Activated T-cell treated with anti-CD3 and anti-CD28 coated beads for 48 hours (primary cell): ENCODE measurements around the gene HAP1.

Experiments used
- DNase-seq: peaks from one replicate; pipeline ENCODE4 v3.0.0-alpha.2; 2020; ENCODE audit warnings: low read depth

HAP1 gene

DNA sequence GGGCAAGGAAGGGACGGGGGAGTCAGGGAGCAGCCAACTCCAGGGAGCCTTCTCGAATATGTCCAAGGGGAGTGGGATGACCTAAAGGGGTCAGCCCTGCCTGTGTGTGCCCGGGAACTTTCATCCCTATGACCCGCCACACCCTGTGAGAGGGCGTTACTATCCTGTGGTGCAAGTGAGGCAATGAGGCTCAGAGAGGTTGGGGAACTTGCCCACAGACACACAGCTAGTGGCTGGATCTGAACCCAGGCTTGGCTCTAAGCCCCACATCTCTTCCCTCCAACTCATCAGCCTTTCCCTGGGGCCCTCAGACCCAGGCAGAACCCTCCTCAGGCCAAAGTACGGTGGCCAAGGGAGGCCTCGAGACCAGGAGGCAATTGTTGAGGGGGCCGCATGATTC is 28.9 kb upstream of the HAP1 start:
- no peak for DNase-seq

DNA sequence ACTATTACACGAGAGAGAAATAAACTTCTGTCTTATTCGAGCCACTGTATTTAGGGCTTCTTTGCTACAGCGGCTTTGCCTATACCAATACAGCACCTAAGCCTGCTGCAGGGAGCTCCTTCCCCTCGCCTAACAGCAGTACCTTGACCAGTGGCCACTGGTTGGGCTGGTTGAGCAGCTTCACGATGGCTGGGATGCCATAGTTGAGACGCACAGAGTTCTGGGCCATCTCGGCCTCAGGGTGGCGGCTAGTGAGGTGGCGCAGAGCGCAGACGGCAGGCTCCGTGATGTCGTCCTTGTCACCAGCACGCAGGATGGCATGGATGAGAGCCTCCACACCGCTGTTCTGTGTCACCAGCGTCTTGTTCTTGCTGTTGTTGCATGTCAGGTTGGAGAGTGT is 28.4 kb upstream of the HAP1 start:
- no peak for DNase-seq

DNA sequence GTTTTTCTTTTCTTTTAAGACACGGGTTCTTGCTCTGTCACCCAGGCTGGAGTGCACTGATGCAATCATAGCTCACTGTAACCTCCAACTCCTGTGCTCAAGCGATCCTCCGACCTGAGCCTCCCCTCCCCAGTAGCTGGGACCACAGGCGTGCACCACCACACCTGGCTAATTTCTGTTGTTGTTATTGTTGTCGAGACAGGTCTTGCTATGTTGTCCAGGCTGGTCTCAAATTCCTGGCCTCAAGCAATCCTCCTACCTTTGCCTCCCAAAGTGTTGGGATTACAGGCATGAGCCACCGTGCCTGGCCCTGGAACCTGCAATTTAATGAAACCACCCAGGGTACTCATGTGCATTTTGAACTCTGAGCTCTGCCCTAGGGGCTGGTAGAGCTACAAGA is 27.9 kb upstream of the HAP1 start:
- no peak for DNase-seq

DNA sequence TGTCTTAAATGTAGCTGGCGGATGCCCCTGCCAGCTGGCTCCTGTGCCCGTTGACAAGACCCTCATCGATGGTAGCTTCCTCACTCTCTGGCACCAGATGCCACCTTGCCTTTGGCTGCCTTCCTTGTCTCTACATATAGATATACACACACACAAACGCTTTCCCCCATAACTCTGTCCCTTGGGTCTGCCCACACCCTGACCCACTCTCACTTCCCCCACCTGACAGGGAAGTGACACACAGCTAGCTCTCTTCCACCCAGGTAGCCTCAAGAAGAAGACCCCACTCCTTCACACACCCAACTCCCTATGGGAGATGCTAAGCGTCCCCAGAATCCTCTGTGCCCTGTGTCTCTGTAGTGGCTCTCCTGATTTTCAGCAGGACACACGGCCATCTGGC is 26.4 kb upstream of the HAP1 start:
- DNase-seq, result no peak

DNA sequence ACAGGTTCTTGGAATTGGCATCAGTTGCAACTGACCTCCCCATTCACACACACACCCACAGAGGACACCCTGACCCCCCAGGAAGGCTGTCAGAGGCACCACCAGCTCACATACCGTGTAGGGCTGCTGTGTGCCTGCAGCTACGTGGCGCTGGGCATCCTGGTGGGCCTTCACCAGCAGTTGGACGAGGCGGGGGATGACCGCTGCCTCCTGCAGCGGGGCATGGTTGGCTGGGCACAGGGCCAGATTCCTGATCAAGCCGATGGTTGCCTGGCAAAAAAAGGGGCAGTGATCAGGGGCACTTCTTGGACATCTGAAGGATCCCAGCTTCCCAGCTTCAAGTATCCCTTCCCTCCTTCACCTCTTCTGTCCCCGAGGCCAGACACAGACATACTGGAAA is 24.2 kb upstream of the HAP1 start:
- DNase-seq, result no peak

DNA sequence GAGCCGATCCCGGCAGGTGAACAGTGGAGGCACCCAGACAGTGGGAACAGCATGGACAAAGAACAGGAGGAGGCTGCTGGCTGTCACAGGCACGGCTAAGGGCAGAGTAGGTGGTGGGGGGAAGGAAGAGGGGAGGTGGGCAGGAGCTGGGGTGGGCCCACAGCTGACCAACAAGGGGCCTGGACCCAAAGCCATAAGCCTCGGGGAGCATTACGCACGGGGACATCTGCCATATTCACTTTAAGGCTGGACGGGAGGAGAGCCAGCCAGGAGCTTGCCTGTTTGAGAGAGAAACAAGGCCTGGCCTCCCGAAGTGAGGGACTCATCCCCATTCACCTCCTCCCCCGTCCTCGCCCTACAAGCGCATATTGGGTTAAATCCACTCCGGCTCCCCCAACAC is 19.6 kb upstream of the HAP1 start:
- no peak for DNase-seq

DNA sequence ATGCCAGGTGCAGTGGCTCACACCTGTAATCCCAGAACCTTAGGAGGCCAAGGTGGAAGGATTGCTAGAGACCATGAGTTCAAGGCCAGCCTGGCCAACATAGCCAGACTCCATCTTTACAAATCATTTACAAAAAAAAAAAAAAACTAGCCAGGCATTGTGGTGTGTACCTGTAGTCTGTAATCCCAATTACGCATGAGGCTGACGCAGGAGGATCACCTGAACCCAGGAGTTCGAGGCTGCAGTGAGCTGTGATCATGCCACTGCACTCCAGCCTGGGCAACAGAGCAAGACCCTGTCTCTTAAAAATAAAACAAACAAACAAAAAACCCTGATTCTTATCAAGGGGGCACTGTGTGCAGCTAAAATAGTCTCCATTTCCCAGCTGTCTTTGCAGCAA is 16.8 kb upstream of the HAP1 start:
- no peak for DNase-seq

DNA sequence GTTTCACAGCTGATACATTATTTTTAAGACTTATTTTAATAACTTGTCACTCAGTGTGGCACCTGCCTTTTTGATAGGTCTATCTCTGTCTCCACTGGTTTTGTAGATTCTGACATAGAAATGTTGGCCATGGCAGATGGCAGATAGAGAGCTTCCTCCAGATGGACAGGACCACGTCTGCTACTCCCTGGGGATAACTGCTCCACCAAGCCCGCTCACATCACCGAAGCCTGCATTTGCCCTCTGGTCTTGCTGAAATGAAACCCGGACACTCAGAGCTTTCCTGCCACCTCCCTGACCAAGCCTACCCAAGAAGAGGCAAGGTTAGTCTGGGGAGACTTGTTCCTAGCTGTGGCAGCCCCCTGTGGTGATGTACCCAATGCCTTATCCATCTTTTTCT is 16.4 kb upstream of the HAP1 start:
- no peak for DNase-seq

DNA sequence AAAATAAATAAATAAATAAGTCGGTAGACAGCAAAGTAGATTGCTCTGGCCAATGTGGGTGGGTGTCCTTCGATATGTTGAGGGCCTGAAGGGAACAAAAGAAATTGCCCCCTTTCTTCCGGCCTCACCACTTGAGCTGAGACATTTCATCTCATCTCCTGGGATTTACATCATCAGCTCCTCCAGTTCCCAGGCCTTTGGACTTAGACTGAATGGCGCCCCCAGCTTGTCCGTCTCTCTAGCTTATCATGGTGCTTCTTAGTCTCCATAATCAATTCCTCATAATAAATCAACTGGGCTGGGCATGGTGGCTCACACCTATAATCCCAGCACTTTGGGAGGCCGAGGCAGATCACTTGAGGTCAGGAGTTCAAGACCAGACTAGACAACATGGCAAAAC is 13.8 kb upstream of the HAP1 start:
- DNase-seq, result no peak

DNA sequence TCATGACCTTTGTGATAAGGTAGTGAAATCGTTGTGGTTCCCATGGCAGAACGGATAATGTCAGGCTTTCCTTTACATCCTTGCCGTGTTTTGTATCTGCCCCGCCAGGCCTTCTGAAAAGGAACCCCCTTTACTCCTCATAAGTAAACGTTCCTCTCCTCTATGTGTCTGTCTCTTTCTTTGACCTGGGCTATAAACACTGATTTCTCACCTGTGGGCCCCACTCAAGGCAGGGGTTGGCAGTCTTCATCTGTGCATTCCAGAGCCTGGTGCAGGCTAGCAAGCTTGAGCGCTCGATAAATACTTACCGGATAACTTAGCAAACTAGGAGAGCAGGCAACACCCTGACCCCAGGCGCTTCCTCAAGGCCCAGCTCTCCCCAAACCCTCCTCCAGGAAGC is 7.3 kb upstream of the HAP1 start:
- no peak for DNase-seq

DNA sequence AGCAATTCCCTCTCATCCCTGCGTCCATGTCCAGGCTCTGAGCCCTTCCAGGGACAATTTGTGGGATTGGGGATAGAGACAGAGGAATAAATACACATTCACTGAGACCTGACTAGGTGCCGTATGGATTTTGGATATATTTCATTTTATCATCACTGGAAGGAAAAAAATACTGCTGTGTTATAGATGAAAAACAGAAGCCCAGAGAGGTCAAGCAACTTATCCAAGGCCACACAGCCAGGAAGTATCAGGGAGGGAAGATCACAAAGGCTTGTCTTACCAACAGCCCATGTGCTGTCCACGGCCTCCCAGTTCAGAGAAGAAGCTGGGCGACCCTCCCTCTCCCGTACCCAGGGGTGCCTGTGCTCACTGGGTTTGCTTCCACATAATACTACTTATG is 6.1 kb upstream of the HAP1 start:
- DNase-seq, result no peak

DNA sequence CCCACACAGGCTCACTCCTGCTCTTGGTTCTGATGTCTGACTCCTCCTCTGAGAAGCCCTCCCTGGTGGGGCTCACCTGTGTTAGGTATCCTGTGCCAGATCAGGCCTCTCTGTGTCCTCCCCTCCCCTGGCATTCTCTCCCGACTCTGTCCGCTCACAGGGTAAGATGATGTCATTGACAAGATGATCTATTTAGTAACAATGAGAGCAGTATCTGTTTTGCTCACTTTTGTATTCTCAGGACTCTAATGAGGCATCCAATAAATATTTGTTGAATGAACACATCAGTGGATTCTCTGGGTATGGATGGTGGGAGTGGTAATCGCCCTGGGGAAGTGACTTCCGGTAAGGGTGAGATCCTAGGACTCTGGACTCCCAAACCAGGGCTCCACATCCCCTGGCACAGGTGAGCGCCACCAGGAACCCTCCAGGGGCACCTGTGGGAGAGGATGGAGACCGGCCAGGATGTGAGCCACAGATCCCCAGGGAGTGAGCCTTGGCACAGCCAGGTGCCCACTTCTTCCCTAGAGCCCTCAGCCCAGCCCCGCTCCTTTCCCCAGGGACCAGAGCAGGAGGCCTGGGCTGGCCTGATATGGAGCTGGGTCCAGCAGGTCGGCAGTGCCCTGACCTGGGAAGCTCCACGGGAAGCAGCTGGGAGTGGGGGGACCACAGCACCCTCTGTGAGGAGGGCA is 5.4 kb upstream of the HAP1 start:
- DNase-seq, result no peak

DNA sequence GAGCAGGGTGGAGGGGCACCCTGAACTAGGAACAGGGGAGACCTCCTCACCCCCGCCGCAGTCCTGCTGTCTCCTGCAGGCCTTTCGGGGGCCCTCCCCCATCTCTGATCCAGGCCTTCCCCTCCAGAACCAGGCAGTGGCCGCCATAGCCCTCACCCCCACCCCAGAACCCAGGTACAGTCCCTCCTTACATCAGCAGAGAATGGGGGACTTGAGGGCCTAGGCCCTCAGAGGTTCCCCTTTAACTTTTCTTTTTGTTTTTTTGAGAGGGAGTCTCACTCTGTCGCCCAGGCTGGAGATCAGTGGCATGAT is 4.3 kb upstream of the HAP1 start:
- no peak for DNase-seq

DNA sequence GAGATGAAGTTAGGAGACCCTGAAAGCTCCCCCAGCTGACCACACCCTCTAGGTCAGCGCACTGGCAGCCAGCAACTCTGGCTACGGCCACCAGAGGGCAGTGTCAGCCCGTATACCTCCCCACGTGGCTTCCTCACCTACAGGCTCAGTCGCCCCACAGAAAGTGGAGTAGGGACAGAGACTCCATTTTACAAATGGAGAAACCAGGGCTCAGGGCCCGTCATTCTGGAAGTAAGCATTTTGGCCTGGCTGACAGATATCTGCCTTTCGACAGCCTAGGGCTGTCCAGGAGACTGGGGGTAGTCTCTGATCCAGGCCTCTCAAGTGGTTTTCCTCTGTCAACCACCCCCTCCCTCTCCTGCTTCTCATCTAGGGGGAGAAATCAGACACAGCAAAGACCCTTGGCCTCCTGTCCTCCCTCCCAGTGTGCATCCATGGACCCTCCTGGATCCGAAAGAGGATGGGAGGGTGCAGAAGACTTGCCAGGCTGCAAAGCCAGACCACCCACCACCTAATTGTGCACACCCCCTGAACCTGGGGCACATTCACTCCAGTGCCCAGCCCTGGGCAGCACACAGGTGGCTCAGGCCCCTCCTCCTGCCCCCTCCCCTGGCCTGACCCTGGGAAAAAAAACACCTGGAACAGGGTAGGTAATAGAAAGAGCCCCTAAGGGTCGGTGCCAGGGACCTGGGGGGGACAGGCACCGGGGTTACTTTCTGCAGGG is 3.8 kb upstream of the HAP1 start:
- peak; percentile 79 for DNase-seq

DNA sequence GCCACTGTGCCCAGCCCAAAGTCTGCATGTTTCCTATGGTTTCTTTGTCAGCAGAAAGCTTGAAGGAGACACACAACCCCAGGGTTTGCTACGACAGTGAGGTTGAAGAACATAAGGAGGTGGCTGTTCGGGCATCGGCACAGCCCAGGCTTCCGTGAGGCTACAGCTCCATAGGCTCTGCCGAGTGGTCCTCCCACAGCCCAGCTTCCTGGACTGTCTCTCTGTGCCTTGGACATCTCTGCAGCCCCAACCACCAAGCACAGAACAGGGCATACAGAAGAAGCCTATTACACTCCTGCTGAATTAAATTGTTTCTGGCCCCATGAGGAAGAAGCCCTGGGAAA is 3.2 kb upstream of the HAP1 start:
- no peak for DNase-seq

DNA sequence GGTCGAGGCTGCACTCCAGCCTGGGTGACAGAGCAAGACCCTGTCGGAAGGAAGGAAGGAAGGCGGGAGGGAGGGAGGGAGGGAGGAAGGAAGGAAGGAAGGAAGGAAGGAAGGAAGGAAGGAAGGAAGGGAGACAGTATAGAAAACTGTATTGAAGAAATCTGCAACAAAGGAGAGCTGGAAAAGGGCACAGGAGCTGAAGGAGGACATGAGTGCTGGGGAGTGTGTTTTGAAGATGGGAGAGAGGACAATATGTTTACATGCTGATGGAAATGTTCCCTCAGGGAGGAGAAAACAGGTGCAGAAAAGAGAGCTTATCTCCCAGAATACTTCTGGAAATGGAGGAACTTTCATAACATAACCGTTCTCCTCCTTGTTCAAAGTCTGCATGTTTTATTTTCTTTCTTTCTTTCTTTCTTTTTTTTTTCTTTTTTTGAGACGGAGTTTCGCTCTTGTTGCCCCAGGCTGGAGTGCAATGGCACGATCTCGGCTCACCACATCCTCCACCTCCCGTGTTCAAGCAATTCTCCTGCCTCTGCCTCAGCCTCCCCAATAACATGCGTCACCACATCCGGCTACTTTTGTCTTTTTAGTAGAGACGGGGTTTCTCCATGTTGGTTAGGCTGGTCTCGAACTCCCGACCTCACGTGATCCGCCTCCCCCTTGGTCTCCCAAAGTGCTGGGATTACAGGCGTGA is 2.7 kb upstream of the HAP1 start:
- DNase-seq, result no peak

DNA sequence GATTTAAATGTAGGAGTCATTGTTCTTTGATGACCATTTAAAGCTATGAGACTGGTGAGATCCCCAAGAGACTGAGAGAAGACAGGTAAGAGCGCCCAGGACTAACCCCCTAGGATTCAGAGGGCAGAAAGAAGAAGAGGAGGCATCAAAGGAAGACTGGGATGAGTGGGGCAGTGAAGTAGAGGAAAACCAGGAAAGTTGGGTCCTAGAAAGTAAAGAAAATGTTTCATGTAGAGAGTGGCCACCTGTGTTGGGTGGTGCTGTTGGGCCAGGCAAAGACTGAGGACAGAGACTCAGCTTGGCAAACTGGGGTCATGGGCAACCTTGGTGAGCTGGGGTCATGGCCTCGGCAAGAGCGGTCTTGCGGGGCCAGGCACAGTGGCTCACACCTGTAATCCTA is 1.3 kb upstream of the HAP1 start:
- no peak for DNase-seq

DNA sequence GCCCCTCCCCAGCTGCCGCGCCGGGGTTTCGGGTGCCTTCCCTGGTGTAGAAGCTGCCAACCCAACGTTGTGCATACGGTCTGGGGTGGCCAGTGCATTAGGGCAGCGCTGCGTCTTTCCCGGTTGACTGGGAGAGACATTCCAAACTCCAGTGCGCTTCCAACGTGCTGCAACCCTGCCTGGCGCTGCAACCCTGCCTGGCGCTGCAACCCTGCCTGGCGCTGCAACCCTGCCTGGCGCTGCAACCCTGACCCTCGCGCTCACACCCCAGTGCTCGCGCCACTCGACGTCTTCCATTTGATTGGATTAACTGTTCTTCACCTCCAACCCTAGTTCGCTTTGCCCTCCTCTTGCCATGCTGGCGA is 488 bp upstream of the HAP1 start:
- DNase-seq, result no peak

DNA sequence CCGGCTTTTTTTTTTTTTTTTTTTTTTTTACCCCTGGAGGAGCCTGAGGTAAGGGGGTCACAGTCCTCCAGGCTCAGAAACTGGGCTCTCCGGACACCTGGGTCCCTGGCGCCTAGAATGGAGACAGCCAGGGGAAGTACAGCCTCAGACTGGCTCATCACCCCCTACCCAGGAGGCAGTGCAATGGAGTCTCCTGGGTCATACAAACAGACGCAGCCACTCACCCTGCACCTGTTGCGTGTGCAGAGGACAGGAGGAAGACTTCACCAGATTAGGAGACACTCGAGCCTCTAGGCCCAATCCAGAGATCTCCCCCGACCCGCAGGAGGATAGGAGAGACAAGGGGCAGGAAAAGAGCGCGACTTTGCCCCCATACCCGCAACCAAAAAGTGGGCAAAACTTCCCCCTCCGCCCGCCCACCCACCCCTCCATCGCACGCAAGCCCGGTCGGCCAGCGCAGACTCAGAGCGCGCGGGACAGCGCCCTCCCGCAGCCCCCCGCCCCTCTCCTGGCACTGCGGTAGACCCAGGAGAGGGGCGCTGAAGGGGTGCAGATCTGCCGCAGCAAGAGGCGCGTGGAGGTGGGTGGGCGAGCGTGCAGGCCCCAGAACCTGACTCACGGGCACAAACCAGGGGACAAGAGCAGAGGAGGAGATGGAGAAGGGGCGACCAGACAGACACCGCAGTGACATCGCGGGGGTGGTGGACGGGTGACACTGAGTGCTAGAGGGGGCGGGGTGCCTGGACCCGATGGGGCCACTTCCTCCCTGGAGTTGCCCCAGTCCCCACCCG is 900 bp downstream of the HAP1 start:
- DNase-seq, result no peak

DNA sequence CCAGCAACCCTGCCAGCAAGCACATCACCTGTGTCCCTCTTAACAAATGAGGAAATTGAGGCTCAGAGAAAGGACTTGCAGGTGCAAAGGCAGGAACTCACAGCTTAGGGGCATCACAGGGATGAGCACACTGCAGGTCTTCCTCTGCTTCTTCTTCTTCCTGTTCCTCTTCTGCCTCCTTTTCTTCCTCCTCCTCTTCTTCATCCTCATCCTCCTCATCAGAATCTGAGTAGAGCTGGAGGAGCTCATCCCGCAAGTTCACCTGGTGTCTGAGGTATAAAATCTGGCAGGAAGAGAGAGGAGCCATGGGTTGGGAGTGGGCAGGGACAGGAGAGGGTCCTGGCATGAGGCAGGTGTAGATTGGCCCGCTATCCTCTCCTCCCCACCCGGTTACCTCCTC is 2.6 kb downstream of the HAP1 start:
- DNase-seq, result no peak

DNA sequence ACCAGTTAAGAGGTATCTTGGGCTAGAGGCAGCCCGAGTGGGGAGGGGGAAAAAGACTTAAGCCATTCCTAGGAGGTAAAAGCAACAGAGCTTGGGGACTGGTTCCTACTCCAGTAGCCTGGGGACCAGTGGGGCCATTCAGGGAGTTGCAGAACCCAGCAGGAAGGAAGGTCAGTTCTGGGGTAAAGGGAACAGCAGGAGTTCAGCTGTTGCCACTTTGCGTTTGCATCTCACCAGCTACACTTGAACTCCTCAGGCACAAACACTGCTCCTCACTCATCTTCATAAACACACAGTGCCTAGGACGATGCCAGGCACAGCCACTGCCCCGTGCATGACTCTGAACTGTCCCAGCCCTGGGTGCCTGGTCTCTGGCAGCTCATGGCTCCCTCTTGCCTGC is 4.0 kb downstream of the HAP1 start:
- DNase-seq, result no peak

DNA sequence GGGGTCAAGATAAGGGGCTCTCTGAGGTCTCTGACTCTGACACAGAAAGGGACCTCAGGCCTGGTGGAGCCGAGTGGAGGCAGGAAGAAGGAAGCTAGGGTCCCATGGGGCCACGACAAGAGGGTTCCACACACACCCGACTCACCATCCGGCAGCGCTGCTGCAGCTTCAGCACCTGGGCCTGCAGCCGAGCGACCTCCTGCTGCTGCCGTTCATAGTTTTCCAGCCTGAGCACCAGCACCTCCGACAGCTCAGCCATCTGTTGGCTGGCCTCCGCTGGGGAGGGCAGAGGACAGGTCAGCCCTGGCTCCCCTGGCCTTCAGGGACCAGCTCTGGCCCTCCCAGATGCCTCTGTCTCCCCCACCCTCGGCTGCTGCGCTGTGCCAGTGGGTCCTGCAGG is 6.4 kb downstream of the HAP1 start:
- no peak for DNase-seq

DNA sequence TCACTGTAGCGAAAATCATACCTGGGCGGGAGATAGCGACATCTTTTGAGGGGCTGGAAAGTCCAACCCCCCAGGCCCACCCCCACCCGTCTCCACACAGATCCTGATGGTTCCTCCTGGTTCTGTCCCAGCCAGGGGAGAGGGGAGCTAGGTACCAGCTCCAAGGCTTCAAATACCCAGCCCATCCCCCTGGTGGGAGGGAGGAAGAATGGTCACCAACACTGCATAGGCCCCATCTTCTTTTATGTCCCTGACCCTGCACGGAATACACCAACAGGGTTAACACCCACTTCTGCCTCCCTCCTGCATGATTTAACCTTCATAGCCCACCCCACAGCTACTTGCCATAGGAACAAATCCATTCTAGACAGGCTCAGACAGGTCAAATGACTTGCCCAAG is 9.3 kb downstream of the HAP1 start:
- no peak for DNase-seq
